Testis (tissue), 2 donors: ENCODE data around the gene SP7.

Experiments
- CTCF ChIP-seq, 3 experiments: fragments of 450-650 bp in 2 of 3; fragments of 200-600 bp in 1 of 3; sonication (generic) in 1 of 3; IDR thresholded peaks; one replicate each; pipeline ENCODE4 v1.5.1; 2016 to 2019; ENCODE audit warnings: antibody characterized with exemption in 3 of 3, mild to moderate bottlenecking in 2 of 3, moderate library complexity in 1 of 3
- POLR2A ChIP-seq: fragments of 450-650 bp; IDR thresholded peaks from one replicate; pipeline ENCODE4 v1.6.1; 2017; ENCODE audit warnings: antibody characterized with exemption, mild to moderate bottlenecking, moderate library complexity

GRCh38 chr12:53344824-53345485, 8.8 kb upstream of the SP7 start:
- TF ChIP-seq POLR2A (no peak), CTCF (IDR thresholded peaks at IDR 0.05) (peak; percentile 40 to 60 (median 58))
